HG02981 (cell line): Measurements from ENCODE around the gene ALPI.
"Not testable (repeated sequence)": the region's sequence is repeated elsewhere in the genome, so short reads cannot be mapped to it uniquely, and the experiment has no call there.

Experiments used
- ATAC-seq: cut with Tn5 transposase; IDR thresholded peaks from one replicate; pipeline ENCODE4 v1.9.1; 2021; ENCODE audit warnings: mild to moderate bottlenecking, moderate library complexity; ENCODE audit not compliant: unreplicated experiment

ALPI gene

GRCh38 chr2:232441147-232441651 is 14.8 kb upstream of the ALPI start:
- ATAC-seq: no peak

- ATAC-seq: not testable (repeated sequence)
Measured at GRCh38 chr2:232441922-232442321, 14.0 kb upstream of the ALPI start.

GRCh38 chr2:232442431-232442830 is 13.5 kb upstream of the ALPI start:
- not testable (repeated sequence) for ATAC-seq

GRCh38 chr2:232443047-232443446 is 12.9 kb upstream of the ALPI start:
- not testable (repeated sequence) for ATAC-seq

- ATAC-seq: not testable (repeated sequence)
Measured at GRCh38 chr2:232443669-232444408, 12.1 kb upstream of the ALPI start.

- no peak for ATAC-seq
Measured at GRCh38 chr2:232444409-232445148, 11.4 kb upstream of the ALPI start.

GRCh38 chr2:232445149-232445885 is 10.6 kb upstream of the ALPI start:
- not testable (repeated sequence) for ATAC-seq

- ATAC-seq: not testable (repeated sequence)
Measured at GRCh38 chr2:232446266-232446777, 9.6 kb upstream of the ALPI start.

GRCh38 chr2:232447091-232447620 is 8.8 kb upstream of the ALPI start:
- no peak for ATAC-seq

- ATAC-seq: no peak
Measured at GRCh38 chr2:232447638-232448303, 8.2 kb upstream of the ALPI start.

- ATAC-seq: no peak
Measured at GRCh38 chr2:232448304-232448690, 7.7 kb upstream of the ALPI start.

GRCh38 chr2:232449964-232450363 is 6.0 kb upstream of the ALPI start:
- no peak for ATAC-seq

GRCh38 chr2:232451645-232452044 is 4.3 kb upstream of the ALPI start:
- not testable (repeated sequence) for ATAC-seq

- ATAC-seq: no peak
Measured at GRCh38 chr2:232454630-232455029, 1.3 kb upstream of the ALPI start.

GRCh38 chr2:232456296-232457120 is 555 bp downstream of the ALPI start:
- ATAC-seq: no peak

- ATAC-seq: no peak
Measured at GRCh38 chr2:232457121-232458011, 1.4 kb downstream of the ALPI start.

- no peak for ATAC-seq
Measured at GRCh38 chr2:232458051-232458660, 2.2 kb downstream of the ALPI start.
